GM12878 (cell line): ENCODE measurements around the gene FRZB. TPM values are rescaled to one million over a fixed set of nuclear protein-coding genes. Genes with fewer than 3 reads are reported as not detected.

ENCODE experiments used
- ATAC-seq: fragments of 200-7000 bp; cut with Tn5 transposase; 3 replicates; pipeline ENCODE4 v1.9.1; 2020; ENCODE audit warnings: mild to moderate bottlenecking, moderate library complexity
- BruUV-seq: library from RNA; stranded (reverse); fragments of 400-500 nt; replicated peaks from 2 replicates; lab custom pipeline; 2021; lab: Mats Ljungman, UMichigan
- CTCF ChIA-PET: fragments of 300-600 bp; sonication (Branson Sonifier 250); formaldehyde crosslinking; extraction: SDS; loops from one replicate; lab custom pipeline; 2021; ENCODE audit warnings: inconsistent platforms; lab: Yijun Ruan, JAX
- POLR2A ChIA-PET: fragments of 350-600 bp; formaldehyde crosslinking; extraction: SDS; loops from one replicate; lab custom pipeline; 2021; ENCODE audit warnings: inconsistent platforms; lab: Charles Lee
- RAD21 ChIA-PET: fragments of 300-600 bp; sonication (Branson Sonifier 250); formaldehyde crosslinking; loops from one replicate; lab custom pipeline; 2023; ENCODE audit warnings: antibody characterized with exemption; ENCODE audit not compliant: unreplicated experiment; lab: Charles Lee
- SMC1A ChIA-PET: fragments of 300-600 bp; sonication (Branson Sonifier 250); formaldehyde crosslinking; loops from one replicate; lab custom pipeline; 2023; ENCODE audit not compliant: unreplicated experiment, uncharacterized antibody; lab: Charles Lee
- DNase-seq: peaks from one replicate; pipeline ENCODE4 v3.0.0-alpha.2; 2011; ENCODE audit warnings: low read depth, low spot score
- FAIRE-seq: peaks from 3 replicates; lab custom pipeline; 2011; peaks lifted over from hg19 to GRCh38; lab: Jason Lieb, UNC
- H2AFZ ChIP-seq: 2 replicates; pipeline ENCODE4 v1.6.0; 2011; ENCODE audit warnings: low read depth, low read length, control low read depth; ENCODE audit not compliant: control insufficient read depth
- H3K27ac ChIP-seq: 2 replicates; pipeline ENCODE4 v1.5.1; 2011; ENCODE audit warnings: control low read depth; ENCODE audit not compliant: control insufficient read depth, insufficient read depth
- H3K27me3 ChIP-seq, 2 experiments: replicated peaks in 1 of 2; 2 replicates each; pipeline versions ENCODE4 v1.6.0 to v1.6.1; 2011; ENCODE audit warnings: low read length in 1 of 2; ENCODE audit not compliant: control insufficient read depth in 2 of 2, insufficient read depth in 2 of 2
- H3K36me3 ChIP-seq, 2 experiments: 2 replicates each; pipeline ENCODE4 v1.5.1; 2011; ENCODE audit warnings: low read length in 1 of 2; ENCODE audit not compliant: control insufficient read depth in 2 of 2, insufficient read depth in 2 of 2
- H3K4me1 ChIP-seq: 2 replicates; pipeline ENCODE4 v1.6.1; 2011; ENCODE audit warnings: mild to moderate bottlenecking, low read length, moderate library complexity, mixed read lengths; ENCODE audit not compliant: control insufficient read depth, insufficient read depth
- H3K4me2 ChIP-seq: 2 replicates; pipeline ENCODE4 v1.6.0; 2011; ENCODE audit warnings: control low read depth; ENCODE audit not compliant: control insufficient read depth, insufficient read depth
- H3K4me3 ChIP-seq: fragments of 200-600 bp; sonication (generic); 2 replicates; pipeline ENCODE4 v1.5.1; 2016
- H3K79me2 ChIP-seq: 2 replicates; pipeline ENCODE4 v1.6.0; 2011; ENCODE audit warnings: low read length; ENCODE audit not compliant: control insufficient read depth, insufficient read depth
- H3K9ac ChIP-seq: 2 replicates; pipeline ENCODE4 v1.8.0; 2011; ENCODE audit warnings: low read length, control low read depth, mixed read lengths; ENCODE audit not compliant: control insufficient read depth, insufficient read depth
- H3K9me3 ChIP-seq: replicated peaks from 3 replicates; pipeline ENCODE4 v1.5.1; 2011; ENCODE audit warnings: mild to moderate bottlenecking, low read length; ENCODE audit not compliant: control insufficient read depth, insufficient read depth
- H4K20me1 ChIP-seq: 2 replicates; pipeline ENCODE4 v1.6.0; 2011; ENCODE audit not compliant: control insufficient read depth, insufficient read depth
- CBX5 ChIP-seq: sonication (generic); IDR thresholded peaks from 2 replicates; pipeline ENCODE4 v1.6.1; 2016; ENCODE audit warnings: low read depth, moderate library complexity, mild to moderate bottlenecking, inconsistent platforms
- CEBPB ChIP-seq, 2 experiments: fragments of 150-350 bp in 1 of 2; IDR thresholded peaks; 2 replicates each; pipeline ENCODE4 v1.6.1; 2012 to 2014; ENCODE audit warnings: low read depth in 2 of 2, low read length in 2 of 2, borderline replicate concordance in 1 of 2, inconsistent platforms in 1 of 2
- EED ChIP-seq: sonication (generic); IDR thresholded peaks from 2 replicates; pipeline ENCODE4 v1.6.1; 2016; ENCODE audit warnings: antibody characterized with exemption, low read depth
- ELK1 ChIP-seq: IDR thresholded peaks from 2 replicates; pipeline ENCODE4 v1.6.1; 2012; ENCODE audit warnings: low read depth, low read length, improper control_type of control experiment
- HSF1 ChIP-seq: fragments of 150-350 bp; IDR thresholded peaks from 2 replicates; pipeline ENCODE4 v1.6.1; 2014; ENCODE audit warnings: mild to moderate bottlenecking, low read depth, low read length
- IRF3 ChIP-seq: fragments of 450-650 bp; IDR thresholded peaks from 2 replicates; pipeline ENCODE4 v1.6.1; 2014; ENCODE audit warnings: mild to moderate bottlenecking
- LARP7 ChIP-seq: fragments of 450-650 bp; IDR thresholded peaks from 2 replicates; pipeline ENCODE4 v1.6.1; 2017; ENCODE audit warnings: mild to moderate bottlenecking
- SIX5 ChIP-seq: IDR thresholded peaks from 2 replicates; pipeline ENCODE4 v1.6.1; 2011; ENCODE audit warnings: mild to moderate bottlenecking, low read depth, low read length, moderate library complexity; ENCODE audit not compliant: severe bottlenecking
- SUPT20H ChIP-seq: IDR thresholded peaks from 2 replicates; pipeline ENCODE4 v1.6.1; 2011; ENCODE audit warnings: low read depth, mild to moderate bottlenecking, low read length, moderate library complexity, borderline replicate concordance; ENCODE audit not compliant: control insufficient read depth
- ZNF24 ChIP-seq: fragments of 450-650 bp; IDR thresholded peaks from 2 replicates; pipeline ENCODE4 v1.6.1; 2017; ENCODE audit warnings: antibody characterized with exemption, mild to moderate bottlenecking
- ZSCAN29 ChIP-seq: fragments of 450-650 bp; IDR thresholded peaks from 2 replicates; pipeline ENCODE4 v1.6.1; 2017; ENCODE audit warnings: mild to moderate bottlenecking, moderate library complexity
- ZZZ3 ChIP-seq: IDR thresholded peaks from 2 replicates; pipeline ENCODE4 v1.6.1; 2011; ENCODE audit warnings: low read depth; ENCODE audit not compliant: control insufficient read depth, insufficient read length
- WGBS: methylation state at CpG from one replicate; pipeline ENCODE4 v1.1.6; 2016; ENCODE audit warnings: low lambda C conversion rate; ENCODE audit not compliant: insufficient replicate concordance, insufficient coverage; ENCODE audit errors: missing lambda C conversion rate; 5-methylcytosine and 5-hydroxymethylcytosine counted together
- in situ Hi-C: fragments of 300-500 bp; cut with MboI; formaldehyde crosslinking; loops from 9 replicates; pipeline ENCODE4 v1.14.3; 2018; ENCODE audit warnings: mixed read lengths
- intact Hi-C: fragments of 100-400 bp; cut with micrococcal nuclease; formaldehyde crosslinking; loops from one replicate; pipeline ENCODE4 v1.14.2; 2022; ENCODE audit not compliant: unreplicated experiment
- polyA plus RNA-seq, 11 experiments: library from polyadenylated mRNA; depleted of rRNA in 4 of 11; unstranded in 6 of 11; stranded (reverse) in 5 of 11; fragments of >200 nt; fragmentation: Nextera tagmentation in 4 of 11; fragmentation: Illumina TruSeq in 1 of 11; extraction: Ambion mirVana in 4 of 11; extraction: Trizol in 1 of 11; gene quantifications; 1 replicate in 1 of 11; 2 replicates in 10 of 11; pipeline versions ENCODE4 v1.2.1 to v1.2.3, GENCODE V29; 2011 to 2016; ENCODE audit warnings: inconsistent platforms in 2 of 11, missing spikeins in 2 of 11, low read depth in 1 of 11
- total RNA-seq, 4 experiments: library from RNA; depleted of rRNA in 3 of 4; stranded (reverse); fragments of >200 nt in 3 of 4; fragmentation: Illumina TruSeq in 1 of 4; extraction: Trizol in 1 of 4; gene quantifications; 2 replicates each; pipeline versions ENCODE4 v1.2.1 to v1.2.3, GENCODE V29; 2013 to 2021
- TF ChIP-seq, protein P1 (sequence below): IDR thresholded peaks from 2 replicates; pipeline ENCODE4 v1.6.1; 2011; ENCODE audit warnings: borderline replicate concordance, low read depth, mild to moderate bottlenecking, moderate library complexity, low read length; ENCODE audit not compliant: insufficient read depth, poor library complexity, severe bottlenecking

Gene FRZB
- total and polyA plus RNA-seq, 10 of the 15 experiments (the other 5 are each of a cell fraction or from before 2014, with no cell fraction given): 0.03 TPM; not detected in 9

GRCh38 chr2:182898718-182899117 is 32.3 kb upstream of the FRZB start:
- Histone ChIP-seq H2AFZ (no peak overlapping the region), H3K27ac (no peak overlapping the region), H3K9me3 (no peaks in the 10 kb centered on the region), H3K4me2 (no peak overlapping the region), H3K4me1 (no peaks in the 10 kb centered on the region), H3K4me3 (no peak overlapping the region), H3K9ac (no peak overlapping the region), H4K20me1 (no peaks in the 10 kb centered on the region), H3K27me3 (no peaks in the 10 kb centered on the region), H3K79me2 (no peaks in the 10 kb centered on the region), H3K36me3 (no peaks in the 10 kb centered on the region)
- ChIA-PET RAD21 (no interaction called here), CTCF (interaction anchor here (0.6 to 1.2 kb wide), 2 partner anchors 14 to 55 kb away, joined by 3 to 4 read pairs; no protein-coding TSS in a partner anchor), POLR2A (interaction anchor here (0.7 kb wide), 1 partner anchor 194 kb away, joined by 3 read pairs; no protein-coding TSS in a partner anchor), SMC1A (no interaction called here)
- BruUV-seq: no TSS peak
- no peak for DNase-seq
- in situ Hi-C loops (no loop called here), intact Hi-C loops (no loop called here)
- WGBS: 0% methylated on average over 1 of the region's 1 CpG
- TF ChIP-seq LARP7 (no peak), IRF3 (no peak), HSF1 (no peak), SIX5 (no peak), EED (no peak), CBX5 (no peak), SUPT20H (no peak), CEBPB (IDR thresholded peaks at IDR 0.05; ENCODE audit: borderline replicate concordance in 1 of 2, low read depth in 2 of 2, low read length in 2 of 2) (no peak), ZZZ3 (no peak), ZSCAN29 (no peak), ZNF24 (no peak), ELK1 (no peak)
- TF ChIP-seq, protein P1, sequence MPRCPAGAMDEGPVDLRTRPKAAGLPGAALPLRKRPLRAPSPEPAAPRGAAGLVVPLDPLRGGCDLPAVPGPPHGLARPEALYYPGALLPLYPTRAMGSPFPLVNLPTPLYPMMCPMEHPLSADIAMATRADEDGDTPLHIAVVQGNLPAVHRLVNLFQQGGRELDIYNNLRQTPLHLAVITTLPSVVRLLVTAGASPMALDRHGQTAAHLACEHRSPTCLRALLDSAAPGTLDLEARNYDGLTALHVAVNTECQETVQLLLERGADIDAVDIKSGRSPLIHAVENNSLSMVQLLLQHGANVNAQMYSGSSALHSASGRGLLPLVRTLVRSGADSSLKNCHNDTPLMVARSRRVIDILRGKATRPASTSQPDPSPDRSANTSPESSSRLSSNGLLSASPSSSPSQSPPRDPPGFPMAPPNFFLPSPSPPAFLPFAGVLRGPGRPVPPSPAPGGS: no peak
- no peak for FAIRE-seq
- ATAC-seq: no peak
